NCI-H1436 treated with DMSO at 0.1 percent for 48 hours (cell line): ENCODE measurements around the gene TMEM236.

ENCODE experiments used
- DNase-seq: peaks from one replicate; lab custom pipeline; 2025; lab: John Stamatoyannopoulos, UW

TMEM236 gene

DNA sequence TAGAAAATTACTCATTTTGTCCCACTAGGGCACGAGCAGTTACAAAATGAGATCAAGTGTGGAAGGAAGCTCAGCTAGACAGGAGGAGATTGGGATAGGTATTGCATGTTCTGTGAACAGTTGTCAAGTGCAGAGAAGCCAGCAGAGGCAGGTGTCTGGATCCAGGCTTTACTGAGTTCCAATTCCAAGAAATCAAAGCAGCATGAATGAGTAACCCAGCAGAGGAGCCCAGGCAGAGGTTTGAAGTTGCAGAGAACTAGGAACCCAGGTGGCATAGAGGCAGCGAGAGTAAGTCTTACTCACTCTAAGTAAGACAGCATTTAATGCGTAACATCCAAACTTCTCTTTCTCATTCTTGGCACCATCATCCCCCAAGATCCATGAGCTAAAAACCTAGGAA is 68.9 kb downstream of the TMEM236 start:
- no peak for DNase-seq

DNA sequence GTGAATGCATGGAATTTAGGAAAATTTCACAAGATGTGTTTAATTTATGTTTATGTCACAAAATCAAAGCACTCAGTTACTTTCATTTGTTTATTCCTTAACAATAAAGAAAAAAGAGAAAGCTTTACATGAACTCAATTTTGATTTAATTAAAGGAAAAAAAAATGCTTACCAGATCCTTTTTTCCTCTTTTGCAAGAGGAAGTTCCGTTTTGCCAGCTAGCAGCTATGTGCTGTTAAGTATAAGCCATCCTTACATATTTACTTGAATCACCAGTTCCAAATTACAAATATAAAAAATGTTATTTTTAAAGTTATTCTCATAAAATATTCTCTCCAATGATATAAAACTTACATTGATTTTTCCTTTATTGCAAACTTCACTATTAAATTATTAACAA is 69.9 kb downstream of the TMEM236 start:
- DNase-seq: no peak

DNA sequence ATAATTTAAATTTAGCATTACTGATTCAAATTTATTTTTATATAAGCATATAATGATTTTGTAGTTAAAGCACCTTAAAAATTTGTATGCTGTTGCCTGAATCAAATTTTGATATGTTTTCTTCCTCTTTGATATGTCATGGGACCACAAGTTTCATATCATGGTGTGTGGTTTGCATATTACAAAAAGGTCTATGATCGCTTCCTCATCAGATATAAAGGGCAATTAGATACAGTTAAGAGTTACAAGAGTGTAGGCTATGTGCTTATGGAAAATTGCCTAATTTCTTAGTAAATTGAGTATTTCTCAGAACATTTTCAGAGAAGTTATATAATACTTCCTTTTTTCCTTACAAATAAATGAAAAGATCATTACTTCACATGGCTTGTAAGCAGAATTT is 79.3 kb downstream of the TMEM236 start:
- DNase-seq: no peak

DNA sequence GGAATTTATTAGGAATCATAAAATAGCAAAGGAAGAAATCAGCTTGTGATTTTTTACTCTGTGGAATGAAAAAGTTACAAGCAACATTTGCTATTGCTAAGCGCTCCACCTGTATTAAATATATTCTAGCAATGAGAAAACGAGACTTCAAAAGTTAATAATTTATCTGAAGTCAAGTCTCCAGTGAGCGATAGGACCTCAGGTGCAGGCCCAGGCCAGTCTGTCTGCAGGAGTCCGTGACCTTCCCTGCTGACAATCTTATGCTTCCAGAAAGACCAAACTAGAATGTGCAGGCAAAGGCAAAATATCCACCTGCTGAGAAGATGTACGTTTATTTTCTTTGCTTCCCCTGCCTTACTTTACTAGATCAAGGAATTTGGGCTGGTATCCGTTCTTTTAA is 79.9 kb downstream of the TMEM236 start:
- DNase-seq: no peak

DNA sequence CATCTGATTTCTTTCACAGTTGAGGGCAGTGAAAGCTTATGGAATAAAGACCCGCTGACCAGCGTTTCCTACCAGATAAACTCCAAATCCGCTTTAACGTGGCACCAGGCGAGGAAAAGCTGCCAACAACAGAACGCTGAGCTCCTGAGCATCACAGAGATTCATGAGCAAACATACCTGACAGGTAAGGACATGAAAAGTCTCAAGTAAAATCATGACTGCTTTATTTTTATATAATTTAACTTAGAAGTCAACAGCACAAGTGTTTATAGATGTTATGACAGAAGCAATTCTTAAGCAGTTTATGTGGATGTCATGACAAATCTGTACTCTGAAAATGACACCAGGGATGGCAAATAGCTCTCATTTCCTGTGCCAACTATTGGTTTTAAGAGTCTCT is 81.7 kb downstream of the TMEM236 start:
- DNase-seq: no peak

DNA sequence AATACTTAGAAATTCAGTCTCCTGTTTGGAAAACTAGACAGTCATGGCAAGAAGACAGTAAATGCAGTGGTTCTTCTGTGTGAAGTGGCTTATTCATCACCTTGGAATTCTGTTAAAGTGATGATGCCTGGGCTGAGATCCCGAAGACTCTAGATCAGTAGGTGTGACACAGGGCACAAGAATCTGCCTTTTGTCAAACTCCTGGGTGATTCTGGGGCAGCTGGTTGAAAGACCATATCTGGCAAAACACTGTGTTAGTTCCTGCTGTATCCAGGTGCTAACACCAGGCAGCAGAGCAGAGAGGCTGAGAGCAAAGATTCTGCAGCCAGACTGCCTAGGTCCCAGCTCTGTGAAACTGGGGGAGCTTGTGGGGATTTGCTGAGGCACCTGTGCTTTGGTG is 83.7 kb downstream of the TMEM236 start:
- no peak for DNase-seq

DNA sequence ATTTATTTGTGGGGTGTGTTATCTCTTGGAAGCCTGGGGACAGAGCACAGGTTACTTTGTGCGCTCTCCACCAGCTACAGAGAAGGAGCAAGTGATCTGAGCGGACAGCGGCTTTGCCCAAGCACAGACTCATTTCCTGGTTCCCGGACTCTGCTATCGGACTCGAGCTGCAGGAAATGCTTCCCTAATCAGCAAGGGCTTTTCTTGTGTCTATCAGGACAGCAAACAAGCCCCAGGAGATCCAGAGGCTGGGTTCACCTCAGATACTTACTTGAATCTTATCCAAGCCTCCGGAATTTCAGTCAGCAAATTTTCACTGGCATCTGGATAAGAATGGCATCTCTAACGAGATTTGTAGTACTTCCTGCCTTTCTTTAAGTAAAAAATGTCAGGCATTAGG is 84.9 kb downstream of the TMEM236 start:
- DNase-seq: no peak

DNA sequence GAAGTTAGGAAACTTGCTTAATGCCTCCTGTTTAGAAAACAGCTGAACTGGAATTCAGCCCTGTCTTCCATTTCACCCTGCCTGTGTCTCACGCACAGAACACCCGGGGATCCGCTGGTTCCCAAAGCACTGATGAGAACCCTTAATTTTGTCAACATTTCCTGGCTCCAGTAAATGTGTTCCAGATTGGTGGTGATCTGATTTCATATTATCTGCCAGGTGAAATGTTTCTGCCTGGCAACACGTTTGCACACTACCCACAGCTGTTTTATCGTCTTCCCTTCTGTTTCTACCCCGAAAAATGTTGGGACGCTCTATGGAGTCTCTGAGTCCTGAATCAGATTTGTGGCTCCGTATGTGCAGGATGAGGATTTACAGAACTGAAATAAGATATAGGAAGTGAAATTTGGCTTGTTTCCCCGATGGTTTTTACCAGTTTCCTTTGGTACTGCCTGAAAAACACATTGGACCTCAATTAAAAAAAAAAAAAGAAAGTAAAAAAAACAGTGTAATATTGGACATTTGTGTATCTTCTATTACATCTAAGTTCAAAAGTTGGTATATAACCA is 86.2 kb downstream of the TMEM236 start:
- no peak for DNase-seq

DNA sequence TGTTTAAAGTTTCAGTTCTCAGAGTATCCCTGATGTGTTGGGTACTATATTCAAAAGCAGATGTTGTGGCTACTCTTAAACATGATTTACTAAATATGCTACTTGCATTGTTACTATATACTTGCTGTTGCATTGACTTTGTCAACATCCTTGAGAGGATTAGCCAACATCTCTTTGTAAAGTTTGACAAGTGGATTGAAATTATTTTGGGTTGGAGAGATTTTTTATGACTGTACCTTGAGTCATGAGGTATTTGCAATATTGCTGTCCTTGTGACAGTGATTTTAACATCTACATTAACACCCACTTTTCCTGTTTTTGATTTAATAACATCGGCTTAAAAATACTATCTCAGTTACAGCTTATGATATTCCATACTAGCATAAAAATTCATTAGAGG is 89.0 kb downstream of the TMEM236 start:
- DNase-seq: no peak

DNA sequence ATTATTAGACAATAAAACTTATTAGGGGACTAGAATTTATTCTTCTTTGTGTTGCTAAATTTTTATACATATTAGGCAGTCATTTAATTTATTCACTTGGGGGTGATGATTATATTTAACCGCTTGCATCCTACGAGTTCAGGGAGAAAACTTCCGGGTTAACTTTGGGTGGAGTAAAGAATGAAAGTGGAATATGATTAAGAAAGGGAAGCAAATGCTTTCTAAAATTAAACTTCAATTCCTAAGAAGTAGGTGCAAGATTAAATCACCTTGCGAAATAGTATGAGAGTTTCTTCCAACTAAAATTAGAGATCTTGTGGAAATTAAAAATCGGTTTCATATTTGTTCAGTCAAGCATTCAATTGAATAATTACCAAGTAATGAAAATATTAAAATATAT is 90.6 kb downstream of the TMEM236 start:
- DNase-seq: no peak

DNA sequence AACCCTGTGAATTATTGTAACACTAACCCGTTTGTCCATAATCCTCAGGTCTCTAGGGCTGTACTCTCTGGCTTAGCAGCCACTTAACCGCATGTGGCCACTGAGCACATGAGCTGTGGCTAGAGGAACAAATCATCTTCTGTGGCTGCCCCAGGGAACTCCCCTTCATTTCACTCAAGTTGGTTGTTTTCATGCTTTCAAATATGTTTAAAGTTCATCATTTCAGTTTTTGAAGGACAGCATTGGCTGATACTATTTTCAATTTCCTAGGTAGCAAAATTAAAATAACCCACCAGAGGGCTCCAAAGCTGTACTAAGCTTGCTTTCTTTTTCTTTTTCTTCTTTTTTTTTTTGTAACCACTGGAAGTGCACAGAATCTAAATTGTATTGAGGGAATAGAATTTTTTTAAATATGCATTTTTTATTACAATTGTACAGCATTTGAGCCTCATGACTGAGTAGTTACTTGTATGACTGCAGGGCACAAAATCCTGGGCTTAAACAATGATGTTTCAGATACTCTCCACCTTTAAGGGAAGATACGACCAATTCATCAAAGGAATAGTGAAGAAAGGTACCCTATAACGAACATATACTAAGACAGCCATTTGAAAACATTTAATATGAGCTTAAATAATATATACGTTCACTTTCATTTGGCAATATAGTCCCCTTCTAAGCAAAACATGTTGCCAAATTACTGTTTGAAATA is 95.7 kb downstream of the TMEM236 start:
- no peak for DNase-seq

DNA sequence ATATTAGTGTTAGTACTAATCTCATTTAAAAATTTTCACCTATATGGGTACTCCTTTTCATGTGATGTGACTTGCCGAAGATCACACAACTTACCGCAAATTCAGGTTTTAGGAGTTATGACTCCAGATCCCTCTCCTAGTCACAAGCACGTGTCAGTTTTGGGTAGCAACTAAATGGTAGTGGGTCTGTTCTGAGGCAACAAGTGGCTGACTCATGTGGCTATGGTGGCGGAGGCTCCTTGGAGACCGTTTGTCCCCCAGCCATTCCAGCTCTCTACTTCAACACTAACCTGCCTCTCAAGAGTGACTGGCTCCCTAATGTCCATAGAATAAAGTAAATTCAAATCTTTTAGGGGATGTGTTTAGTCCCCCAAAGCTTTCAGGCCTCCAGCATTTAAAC is 96.6 kb downstream of the TMEM236 start:
- DNase-seq: no peak
